Gastrocnemius medialis (tissue), 4 donors: ENCODE measurements around the gene TMEM192.

Experiments
- POLR2A ChIP-seq, 2 donors: fragments of 450-650 bp; IDR thresholded peaks; one replicate each; pipeline ENCODE4 v1.6.1; 2017; ENCODE audit warnings: antibody characterized with exemption in 2 of 2, mild to moderate bottlenecking in 2 of 2, moderate library complexity in 2 of 2
- TF ChIP-seq, protein P1 (sequence below), 5 experiments: fragments of 450-650 bp in 3 of 5; fragments of 200-600 bp in 2 of 5; sonication (generic) in 2 of 5; IDR thresholded peaks in 4 of 5; conservative IDR thresholded peaks in 1 of 5; 1 replicate in 4 of 5; 2 replicates in 1 of 5; pipeline ENCODE4 v1.5.1; 2016 to 2019; ENCODE audit warnings: antibody characterized with exemption in 5 of 5, mild to moderate bottlenecking in 3 of 5, moderate library complexity in 3 of 5

DNA sequence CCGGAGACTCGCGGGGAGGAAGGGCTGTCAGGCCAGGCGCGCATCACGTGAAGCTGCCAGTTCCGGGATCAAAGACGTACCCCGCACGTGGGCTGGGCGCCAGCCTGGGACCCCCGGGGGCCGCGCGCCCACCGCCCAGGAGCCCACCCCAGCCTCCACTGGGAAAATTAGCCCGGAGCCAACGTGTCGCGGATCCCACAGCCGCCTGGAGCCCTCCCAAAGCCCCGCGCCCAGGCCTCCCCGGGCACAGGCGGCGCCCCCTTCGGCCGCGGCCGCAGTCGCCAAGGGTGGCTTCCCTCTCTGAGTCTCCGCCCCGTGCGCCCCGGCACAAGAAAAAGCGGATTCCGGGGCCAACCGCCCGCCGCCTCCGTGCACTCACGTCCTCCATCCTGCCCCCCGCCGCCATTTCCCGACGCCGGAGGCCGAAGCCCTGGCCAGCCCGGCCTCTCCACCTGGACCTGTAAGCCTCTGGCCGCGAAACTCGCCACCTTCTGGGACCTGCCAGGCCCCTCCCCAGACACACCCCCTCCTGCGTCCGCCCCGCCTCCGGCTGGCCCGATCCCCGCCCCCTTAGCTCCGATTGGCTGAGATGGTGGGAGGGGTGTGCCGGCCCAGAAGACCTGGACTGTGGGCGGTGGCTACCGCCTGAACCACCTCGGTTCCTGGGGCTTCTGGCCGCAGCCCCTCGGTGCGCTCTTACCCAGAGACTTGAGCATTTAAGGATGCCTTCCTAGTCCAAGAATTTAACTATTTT lies at the start of gene TMEM192:
- TF ChIP-seq POLR2A (IDR thresholded peaks at IDR 0.05): peak; percentile 78 to 86
- TF ChIP-seq, protein P1, sequence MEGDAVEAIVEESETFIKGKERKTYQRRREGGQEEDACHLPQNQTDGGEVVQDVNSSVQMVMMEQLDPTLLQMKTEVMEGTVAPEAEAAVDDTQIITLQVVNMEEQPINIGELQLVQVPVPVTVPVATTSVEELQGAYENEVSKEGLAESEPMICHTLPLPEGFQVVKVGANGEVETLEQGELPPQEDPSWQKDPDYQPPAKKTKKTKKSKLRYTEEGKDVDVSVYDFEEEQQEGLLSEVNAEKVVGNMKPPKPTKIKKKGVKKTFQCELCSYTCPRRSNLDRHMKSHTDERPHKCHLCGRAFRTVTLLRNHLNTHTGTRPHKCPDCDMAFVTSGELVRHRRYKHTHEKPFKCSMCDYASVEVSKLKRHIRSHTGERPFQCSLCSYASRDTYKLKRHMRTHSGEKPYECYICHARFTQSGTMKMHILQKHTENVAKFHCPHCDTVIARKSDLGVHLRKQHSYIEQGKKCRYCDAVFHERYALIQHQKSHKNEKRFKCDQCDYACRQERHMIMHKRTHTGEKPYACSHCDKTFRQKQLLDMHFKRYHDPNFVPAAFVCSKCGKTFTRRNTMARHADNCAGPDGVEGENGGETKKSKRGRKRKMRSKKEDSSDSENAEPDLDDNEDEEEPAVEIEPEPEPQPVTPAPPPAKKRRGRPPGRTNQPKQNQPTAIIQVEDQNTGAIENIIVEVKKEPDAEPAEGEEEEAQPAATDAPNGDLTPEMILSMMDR (IDR thresholded peaks at IDR 0.05 in 4 of 5, conservative IDR thresholded peaks at IDR 0.05 in 1 of 5): peak in 3 of 5 experiments; percentile 17 to 30 (median 21)
